22Rv1 (cell line): ENCODE results near the gene CAAP1.

Experiments used
- CTCF ChIP-seq: fragments of 450-650 bp; IDR thresholded peaks from 2 replicates; pipeline ENCODE4 v1.5.1; 2017; ENCODE audit warnings: mild to moderate bottlenecking
- ZFX ChIP-seq: fragments of 450-650 bp; IDR thresholded peaks from 2 replicates; pipeline ENCODE4 v1.6.1; 2017; ENCODE audit warnings: antibody characterized with exemption, borderline replicate concordance

- TF ChIP-seq CTCF (no peak), ZFX (no peak)
Observed at GRCh38 chr9:26925609-26926008, 33.0 kb upstream of the CAAP1 start.
